Effector memory CD8-positive, alpha-beta T cell (primary cell): ENCODE results near the gene ANGPTL2.

ENCODE experiments used
- ATAC-seq: fragments of 150-1000 bp; cut with Tn5 transposase; replicated peaks from 2 replicates; pipeline ENCODE4 v1.10.0; 2021; ENCODE audit warnings: mild to moderate bottlenecking, moderate library complexity
- DNase-seq, 3 experiments: peaks; one replicate each; pipeline ENCODE4 v3.0.0; 2021
- H3K27ac Mint-ChIP-seq, 2 donors: one replicate each; pipeline ENCODE4 v1.8.0; 2022; ENCODE audit warnings: mild to moderate bottlenecking in 2 of 2, mixed read lengths in 2 of 2, moderate library complexity in 2 of 2
- H3K27me3 Mint-ChIP-seq, 2 donors: one replicate each; pipeline ENCODE4 v1.8.0; 2022; ENCODE audit warnings: mixed read lengths in 2 of 2
- H3K36me3 Mint-ChIP-seq: one replicate; pipeline ENCODE4 v1.8.0; 2022; ENCODE audit warnings: mild to moderate bottlenecking, moderate library complexity, mixed read lengths; ENCODE audit not compliant: insufficient read depth
- H3K4me1 Mint-ChIP-seq, 2 donors: one replicate each; pipeline ENCODE4 v1.8.0; 2022; ENCODE audit warnings: low read depth in 2 of 2, mixed read lengths in 2 of 2
- H3K4me3 Mint-ChIP-seq, 2 donors: one replicate each; pipeline ENCODE4 v1.8.0; 2022; ENCODE audit warnings: mild to moderate bottlenecking in 2 of 2, mixed read lengths in 2 of 2, moderate library complexity in 2 of 2
- H3K9me3 Mint-ChIP-seq, 2 donors: one replicate each; pipeline ENCODE4 v1.8.0; 2022; ENCODE audit warnings: mixed read lengths in 2 of 2

Gene ANGPTL2

DNA sequence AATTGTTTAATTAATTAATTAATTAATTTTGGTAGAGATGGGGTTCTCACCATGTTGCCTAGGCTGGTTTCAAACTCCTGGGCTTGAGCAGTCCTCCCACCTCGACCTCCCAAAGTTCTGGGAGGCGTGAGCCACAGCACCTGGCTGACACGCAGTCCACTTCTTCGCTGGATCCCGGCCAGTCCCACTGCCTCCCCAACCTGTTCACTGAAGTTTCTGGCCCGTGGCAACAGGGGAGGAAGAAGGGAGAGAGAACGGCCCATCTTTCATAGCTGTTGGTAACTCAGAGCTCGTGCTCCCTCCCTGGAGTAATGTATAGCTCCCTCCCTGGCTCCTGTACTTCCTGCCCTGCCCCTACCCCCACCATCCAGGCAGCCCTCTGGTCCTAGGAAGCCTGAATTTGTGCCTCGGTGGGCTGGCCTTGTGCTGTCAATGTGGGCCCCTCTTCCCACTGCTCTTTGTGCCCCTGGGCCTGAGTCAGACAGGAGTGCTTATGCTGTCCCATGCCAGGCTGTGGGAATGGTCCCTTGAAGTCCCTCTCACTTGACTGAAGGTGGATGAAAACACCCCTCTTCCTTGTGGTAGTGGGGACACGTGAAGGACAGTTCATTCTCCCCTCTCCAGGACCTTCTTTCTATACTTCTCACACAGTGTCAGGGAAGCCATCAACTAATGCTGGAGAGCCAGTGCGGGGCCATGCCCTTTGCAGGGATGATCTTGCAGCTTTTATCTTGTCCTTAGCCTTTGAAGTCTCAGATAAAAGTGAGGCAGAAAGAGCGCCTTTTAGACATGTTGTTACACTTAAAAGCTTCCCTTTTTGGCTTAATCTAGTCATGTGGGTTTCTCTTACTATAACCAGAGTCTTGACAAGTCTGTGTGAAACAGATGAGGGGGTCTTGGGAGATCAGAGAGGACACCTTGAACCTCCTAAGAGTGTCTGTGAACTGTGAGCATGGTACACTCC lies 38.1 kb downstream of the ANGPTL2 start:
- no peak overlapping the region for H3K27ac Mint-ChIP-seq
- H3K36me3 Mint-ChIP-seq = peaks cover 2% of the 10 kb centered on the region
- ATAC-seq (no peak), DNase-seq (no peak)
- H3K4me3 Mint-ChIP-seq = no peak overlapping the region
- no peaks in the 10 kb centered on the region for H3K27me3 Mint-ChIP-seq
- no peaks in the 10 kb centered on the region for H3K9me3 Mint-ChIP-seq
- peaks cover 0 to 4% of the 10 kb centered on the region in 2 donors for H3K4me1 Mint-ChIP-seq

DNA sequence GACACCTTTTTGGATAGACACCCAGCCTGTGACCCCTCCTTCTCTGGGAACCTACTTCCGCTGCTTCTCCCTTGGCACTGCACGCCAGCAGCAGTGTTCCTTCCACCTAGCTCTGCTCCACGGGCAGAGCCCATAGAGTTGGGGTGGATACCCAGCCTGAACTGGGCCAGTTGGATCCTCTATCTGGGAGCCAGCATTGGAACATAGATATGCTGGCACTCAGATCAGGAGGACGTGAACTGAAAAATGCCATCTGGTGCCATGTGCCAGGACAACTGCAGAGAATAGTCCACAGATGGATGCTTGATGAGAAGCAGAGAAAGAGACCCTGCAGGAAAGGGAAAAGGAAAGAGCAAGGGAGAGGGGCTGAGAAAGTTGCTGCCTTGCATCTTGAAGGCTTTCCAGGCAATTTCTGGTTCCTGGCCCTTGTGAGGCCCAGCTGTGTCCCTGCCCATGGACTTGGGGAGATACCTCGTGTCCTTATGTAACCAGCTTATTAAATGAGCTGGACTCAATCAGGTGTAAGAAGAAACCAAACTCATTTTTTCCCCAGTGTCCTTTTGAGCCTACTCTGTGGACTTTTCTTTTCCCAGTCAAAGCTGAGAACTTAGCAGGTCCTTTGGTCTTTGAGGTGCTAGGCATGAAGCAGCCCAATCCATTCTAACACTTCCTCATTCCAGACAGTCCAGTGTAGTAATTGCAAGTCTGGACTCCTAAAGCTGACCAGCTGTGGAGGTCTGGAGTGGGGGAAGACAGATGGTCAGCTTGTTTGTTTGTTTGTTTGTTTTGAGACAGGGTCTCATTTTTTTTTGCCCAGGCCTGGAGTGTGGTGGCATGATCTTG lies 39.1 kb downstream of the ANGPTL2 start:
- H3K4me1 Mint-ChIP-seq = peaks cover 0 to 4% of the 10 kb centered on the region in 2 donors
- H3K27ac Mint-ChIP-seq = peak overlapping the region; percentile 8 to 29
- peaks cover 2% of the 10 kb centered on the region for H3K36me3 Mint-ChIP-seq
- ATAC-seq (no peak), DNase-seq (no peak)
- H3K27me3 Mint-ChIP-seq = no peaks in the 10 kb centered on the region
- no peak overlapping the region for H3K4me3 Mint-ChIP-seq
- no peaks in the 10 kb centered on the region for H3K9me3 Mint-ChIP-seq

DNA sequence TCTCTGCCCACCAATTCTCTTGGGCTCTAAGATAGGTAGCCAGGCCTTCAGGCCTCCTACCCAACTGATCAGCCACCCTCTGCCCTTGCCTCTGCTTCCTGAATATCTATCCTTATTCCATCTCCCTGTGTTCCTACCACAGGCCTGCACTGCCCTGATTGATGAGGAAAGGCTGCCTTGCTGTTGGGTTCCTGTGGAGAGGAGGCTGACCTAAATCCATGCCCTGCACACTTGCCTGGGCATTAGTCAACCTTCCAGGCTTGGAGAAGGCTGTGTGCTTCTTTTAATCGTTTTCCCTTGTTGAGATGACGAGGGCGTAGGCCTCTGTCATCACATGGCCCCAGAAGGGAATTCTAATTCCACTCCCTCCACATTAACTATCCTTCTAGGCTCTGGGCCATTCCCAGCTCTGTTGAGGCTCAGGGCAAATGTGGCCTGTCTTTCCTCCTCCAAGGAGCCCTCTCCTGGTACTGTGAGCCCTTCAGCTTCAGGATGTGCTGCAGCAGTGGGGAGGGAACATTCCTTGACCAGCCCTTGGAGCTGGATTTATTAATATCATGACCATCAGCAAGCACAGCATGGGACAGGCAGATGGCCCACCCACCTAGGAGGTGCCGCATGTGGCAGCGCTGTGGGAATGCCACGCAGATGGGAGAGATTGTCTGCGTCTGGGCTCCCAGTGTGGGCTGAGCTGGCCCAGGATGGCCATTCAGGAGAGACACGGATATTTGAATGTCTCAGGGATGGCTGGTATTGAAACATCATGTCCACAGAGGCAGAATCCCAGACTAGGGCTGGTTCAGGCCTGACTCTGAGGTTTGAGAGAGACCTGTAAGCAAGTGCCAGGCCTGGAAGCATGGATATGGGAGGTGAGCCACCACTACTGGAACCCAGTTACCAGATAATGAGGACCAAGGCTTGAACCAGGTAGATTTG lies 40.9 kb downstream of the ANGPTL2 start:
- Mint-ChIP-seq H3K4me1 (peaks cover 0 to 4% of the 10 kb centered on the region in 2 donors), H3K36me3 (no peaks in the 10 kb centered on the region), H3K4me3 (no peak overlapping the region), H3K27ac (peak overlapping the region in 1 of 2 donors; percentile 28), H3K9me3 (no peaks in the 10 kb centered on the region), H3K27me3 (peaks cover 0 to 8% of the 10 kb centered on the region in 2 donors)
- no peak for ATAC-seq
- no peak for DNase-seq

DNA sequence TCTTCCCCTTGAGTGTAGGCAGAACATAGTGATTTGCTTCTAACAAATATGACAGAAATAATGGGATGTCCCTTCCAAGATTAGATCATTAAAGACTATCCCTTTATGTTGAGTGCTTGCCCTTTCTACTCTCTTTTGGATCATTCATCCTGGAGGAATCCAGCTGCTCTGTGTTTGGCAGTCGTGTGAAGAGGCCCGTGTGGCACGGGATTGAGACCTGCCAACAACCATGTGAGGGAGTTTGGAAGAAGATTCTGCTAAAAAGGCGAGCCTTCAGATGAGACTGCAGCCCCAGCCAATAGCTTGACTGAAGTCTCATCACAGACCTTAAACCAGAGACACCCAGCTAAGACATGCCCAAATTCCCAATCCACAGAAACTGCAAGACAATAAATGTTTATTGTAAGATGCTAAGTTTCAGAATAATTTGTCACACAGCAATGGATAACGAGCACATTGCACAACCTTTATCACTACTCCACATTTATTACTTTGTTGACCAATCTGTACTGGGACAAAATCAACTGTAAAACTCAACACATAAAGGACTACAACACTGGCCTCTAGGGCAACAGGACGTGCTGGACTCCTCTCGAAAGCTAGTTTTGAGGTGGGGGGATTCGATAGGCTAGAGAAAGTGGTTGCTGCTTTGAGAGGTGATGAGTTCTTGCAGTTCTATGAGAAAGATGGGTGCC lies 42.8 kb downstream of the ANGPTL2 start:
- H3K9me3 Mint-ChIP-seq = no peaks in the 10 kb centered on the region
- no peak overlapping the region for H3K27ac Mint-ChIP-seq
- peaks cover 0 to 2% of the 10 kb centered on the region in 2 donors for H3K4me1 Mint-ChIP-seq
- DNase-seq (no peak), ATAC-seq (no peak)
- no peak overlapping the region for H3K4me3 Mint-ChIP-seq
- peaks cover 2% of the 10 kb centered on the region for H3K36me3 Mint-ChIP-seq
- peaks cover 0 to 9% of the 10 kb centered on the region in 2 donors for H3K27me3 Mint-ChIP-seq

DNA sequence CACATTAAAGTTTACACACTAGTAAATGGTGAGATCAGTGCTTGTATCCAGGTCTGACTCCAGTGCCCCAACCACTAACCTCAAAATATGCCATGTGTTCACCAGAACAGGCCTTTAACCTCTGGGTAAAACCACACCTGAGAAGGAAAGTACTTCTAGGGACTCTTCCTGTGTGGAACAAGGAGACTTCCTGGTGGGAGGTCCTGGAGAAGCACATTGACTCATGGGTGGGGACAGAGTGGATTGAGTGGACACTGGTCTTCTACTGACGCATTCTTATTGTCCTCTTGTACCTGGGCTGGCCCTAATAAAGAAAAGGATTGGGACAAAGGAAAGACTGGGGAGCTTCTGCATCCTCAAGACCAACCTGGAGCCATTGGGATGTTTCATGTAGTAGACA lies 43.4 kb downstream of the ANGPTL2 start:
- H3K4me1 Mint-ChIP-seq = no peaks in the 10 kb centered on the region
- H3K9me3 Mint-ChIP-seq = no peaks in the 10 kb centered on the region
- H3K36me3 Mint-ChIP-seq = peaks cover 2% of the 10 kb centered on the region
- DNase-seq (no peak), ATAC-seq (no peak)
- peaks cover 0 to 9% of the 10 kb centered on the region in 2 donors for H3K27me3 Mint-ChIP-seq
- no peak overlapping the region for H3K4me3 Mint-ChIP-seq
- no peak overlapping the region for H3K27ac Mint-ChIP-seq

DNA sequence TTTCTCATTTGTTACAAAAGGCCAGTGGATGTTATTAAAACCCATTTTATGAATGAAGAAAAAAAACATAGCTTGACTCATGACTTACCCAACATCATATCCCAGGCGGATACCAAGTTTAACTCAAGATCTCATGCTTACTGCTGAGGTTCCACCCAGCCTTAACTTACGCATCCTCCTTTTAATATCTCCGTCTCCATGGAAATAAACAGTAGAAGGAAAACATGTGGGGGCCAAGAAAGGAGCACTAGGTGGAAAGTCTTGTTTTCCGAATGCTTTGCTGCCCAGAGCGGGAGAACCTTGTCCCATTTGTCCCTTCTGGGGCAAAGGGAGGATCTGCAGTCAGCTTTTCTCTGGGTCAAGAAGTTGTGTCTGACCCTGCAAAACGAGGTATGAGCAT lies 44.1 kb downstream of the ANGPTL2 start:
- Mint-ChIP-seq H3K4me1 (no peaks in the 10 kb centered on the region), H3K36me3 (peaks cover 2% of the 10 kb centered on the region), H3K4me3 (no peak overlapping the region), H3K27me3 (peaks cover 0 to 9% of the 10 kb centered on the region in 2 donors), H3K27ac (no peak overlapping the region), H3K9me3 (no peaks in the 10 kb centered on the region)
- DNase-seq (no peak), ATAC-seq (no peak)

DNA sequence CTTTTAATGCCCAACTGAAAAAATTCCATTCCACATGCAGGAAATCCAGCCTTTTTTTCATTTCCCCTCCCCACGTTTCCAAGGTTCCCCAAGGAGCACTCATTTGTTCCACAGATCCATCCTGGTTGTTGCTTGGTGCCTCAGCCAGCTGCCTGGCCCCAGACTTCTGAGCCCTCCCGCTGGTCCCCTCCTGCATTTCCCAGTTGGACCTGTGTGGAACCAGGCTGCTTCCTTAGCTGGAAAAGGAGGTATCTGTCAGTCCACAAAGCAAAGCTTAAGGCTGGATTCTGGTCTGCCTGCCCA lies 44.8 kb downstream of the ANGPTL2 start:
- Mint-ChIP-seq H3K4me3 (no peak overlapping the region), H3K36me3 (peaks cover 2% of the 10 kb centered on the region)

DNA sequence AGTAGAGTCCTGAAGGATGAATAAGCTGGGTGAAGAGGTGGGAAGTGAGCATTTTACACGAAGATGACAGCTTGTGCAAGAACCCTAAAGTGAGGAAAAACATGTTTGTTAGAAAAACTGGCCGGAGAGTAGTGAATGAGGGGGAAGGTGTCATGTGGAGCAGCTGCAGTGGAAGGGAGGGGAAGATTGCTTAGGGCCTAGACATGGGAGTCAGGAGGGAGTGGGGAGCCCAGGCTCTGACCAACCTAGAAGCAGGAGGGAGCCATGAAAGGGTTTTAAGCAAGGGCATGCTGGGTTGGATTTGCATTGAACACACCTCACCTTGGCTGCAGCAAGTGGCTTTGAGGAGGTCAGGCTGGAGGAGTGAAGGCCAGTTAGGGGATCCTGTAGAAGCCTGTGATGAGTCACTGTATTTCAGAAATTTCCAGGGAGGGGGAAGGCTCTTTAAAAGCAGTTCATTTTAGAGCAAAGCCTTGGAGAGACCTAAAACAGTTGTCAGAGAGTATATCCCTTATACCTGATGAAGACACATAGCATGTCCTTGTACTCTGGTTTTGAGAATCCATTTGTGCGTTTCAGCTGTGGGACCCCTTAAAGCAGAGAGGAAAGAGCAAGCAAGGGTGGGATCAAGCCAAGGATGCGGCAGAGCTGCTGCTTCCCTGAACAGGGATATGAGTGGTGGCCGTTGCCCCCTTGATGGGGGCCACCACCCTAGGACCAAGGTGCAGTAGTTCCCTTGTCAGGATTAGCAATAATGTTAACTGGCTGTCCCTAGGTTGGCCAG lies 45.4 kb downstream of the ANGPTL2 start:
- no peak for ATAC-seq
- peaks cover 0 to 3% of the 10 kb centered on the region in 2 donors for H3K9me3 Mint-ChIP-seq

More for the DNA sequence above, 44.8 kb downstream of the ANGPTL2 start:
- H3K4me1 Mint-ChIP-seq = no peaks in the 10 kb centered on the region
- H3K27me3 Mint-ChIP-seq = peaks cover 0 to 9% of the 10 kb centered on the region in 2 donors
- DNase-seq (no peak), ATAC-seq (no peak)
- H3K9me3 Mint-ChIP-seq = no peaks in the 10 kb centered on the region
- H3K27ac Mint-ChIP-seq = no peak overlapping the region

DNA sequence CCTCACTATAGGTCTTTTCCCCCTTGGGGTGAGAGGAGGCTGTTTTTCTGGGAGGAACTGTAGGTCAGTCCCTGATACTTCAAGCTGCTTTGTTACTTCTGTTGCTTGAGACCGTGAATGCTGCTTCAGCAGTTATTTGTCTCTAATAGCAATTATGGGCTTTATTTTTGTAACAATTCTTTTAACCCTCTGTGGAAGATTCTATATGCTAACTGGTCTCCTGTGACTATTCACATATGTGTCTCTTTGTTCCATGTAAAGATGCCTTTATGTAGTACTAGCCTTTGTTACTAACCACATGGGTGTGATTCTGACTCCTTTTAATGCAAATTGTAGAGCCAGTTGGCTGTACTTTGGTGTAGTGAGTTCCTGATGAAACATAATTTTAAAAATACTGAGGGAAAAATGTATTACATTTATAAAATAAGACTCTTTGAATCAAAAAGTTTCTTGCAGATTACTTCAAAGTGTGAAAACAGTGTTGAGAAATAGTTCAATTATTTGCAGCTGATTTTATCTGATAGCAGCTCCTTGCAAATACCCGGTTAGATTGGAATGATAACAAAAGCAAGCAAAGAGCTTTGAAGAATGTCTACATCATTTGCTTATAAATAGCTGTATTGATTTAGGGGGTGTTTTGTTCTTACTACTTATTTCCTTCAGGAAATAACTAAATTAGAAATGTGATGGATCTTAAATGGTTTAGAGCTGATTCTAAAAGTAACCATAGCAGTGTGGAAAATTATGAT lies 46.6 kb downstream of the ANGPTL2 start:
- ATAC-seq (no peak), DNase-seq (no peak)
- Mint-ChIP-seq H3K9me3 (peaks cover 0 to 8% of the 10 kb centered on the region in 2 donors), H3K4me3 (no peak overlapping the region), H3K27me3 (peaks cover 0 to 9% of the 10 kb centered on the region in 2 donors), H3K4me1 (no peaks in the 10 kb centered on the region), H3K27ac (peak overlapping the region in 1 of 2 donors; percentile 59), H3K36me3 (peaks cover 6% of the 10 kb centered on the region)

More for the DNA sequence above, 45.4 kb downstream of the ANGPTL2 start:
- Mint-ChIP-seq H3K36me3 (peaks cover 6% of the 10 kb centered on the region), H3K27me3 (peaks cover 0 to 9% of the 10 kb centered on the region in 2 donors), H3K4me1 (no peaks in the 10 kb centered on the region), H3K27ac (peak overlapping the region; percentile 22 to 59), H3K4me3 (no peak overlapping the region)
- DNase-seq = no peak

DNA sequence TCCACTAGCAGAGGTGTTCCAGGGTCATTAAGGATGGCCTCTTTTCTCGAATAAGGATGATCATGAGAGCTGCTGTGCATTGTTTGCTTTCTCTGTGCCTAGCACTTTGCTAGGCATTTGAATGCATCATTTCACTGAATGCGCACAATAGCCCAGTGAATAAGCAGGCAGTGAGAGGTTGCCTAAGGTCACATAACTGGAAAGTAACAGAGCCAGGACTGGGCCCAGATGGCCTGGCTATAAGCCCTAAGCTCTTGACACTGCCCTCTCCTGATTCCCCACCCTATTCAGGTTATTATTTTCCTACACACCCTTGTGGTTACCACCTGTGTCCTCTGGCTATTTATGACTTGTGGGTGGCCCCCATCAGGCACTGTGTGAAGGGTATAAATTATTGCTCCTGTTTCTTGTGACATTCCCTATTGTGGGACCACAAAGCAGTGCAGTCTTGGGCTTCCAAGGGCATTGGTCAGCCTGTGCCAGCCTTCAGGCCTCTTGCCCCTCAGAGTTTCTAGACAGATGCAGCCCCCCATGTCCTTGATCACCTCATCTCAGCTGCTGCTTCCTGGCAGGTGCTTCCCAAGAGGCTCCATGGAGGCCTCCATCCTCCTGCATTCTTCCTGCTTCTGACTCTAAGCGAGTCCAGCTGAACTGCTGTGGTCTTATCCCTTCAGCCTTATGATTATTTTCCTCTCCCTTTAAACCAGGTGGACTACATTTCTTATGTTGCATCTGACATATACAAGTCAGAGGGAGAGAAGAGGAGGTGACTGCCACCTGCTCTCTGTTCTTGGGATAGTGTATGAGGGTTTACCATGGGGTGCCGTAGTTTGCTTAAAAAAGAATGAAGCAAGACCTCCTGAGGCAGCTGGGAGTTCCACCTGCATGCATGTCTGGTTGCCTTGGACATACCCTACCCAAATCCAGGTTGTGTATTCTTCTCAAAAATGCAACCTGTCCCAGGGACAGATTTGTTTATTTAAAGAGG lies 47.6 kb downstream of the ANGPTL2 start:
- H3K9me3 Mint-ChIP-seq = peaks cover 0 to 8% of the 10 kb centered on the region in 2 donors
- no peak overlapping the region for H3K27ac Mint-ChIP-seq
- peaks cover 0 to 9% of the 10 kb centered on the region in 2 donors for H3K27me3 Mint-ChIP-seq
- DNase-seq (no peak), ATAC-seq (no peak)
- H3K4me1 Mint-ChIP-seq = no peaks in the 10 kb centered on the region
- no peak overlapping the region for H3K4me3 Mint-ChIP-seq
- H3K36me3 Mint-ChIP-seq = peaks cover 8% of the 10 kb centered on the region
